HCEC 1CT (cell line): Measurements from ENCODE around the gene EHD4.
A peak's percentile ranks its signal among the peaks of the same experiment; 100 is the strongest.

Source experiments
- DNase-seq: peaks from one replicate; pipeline ENCODE4 v3.0.0-alpha.2; 2017

The EHD4 gene

GRCh38 chr15:41874736-41875135, 97.6 kb downstream of the EHD4 start:
- no peak for DNase-seq

- no peak for DNase-seq
Observed at GRCh38 chr15:41873711-41874110, 98.6 kb downstream of the EHD4 start.

GRCh38 chr15:41872166-41872747, 100.1 kb downstream of the EHD4 start:
- DNase-seq = no peak

GRCh38 chr15:41871175-41871905, 101.0 kb downstream of the EHD4 start:
- DNase-seq = no peak

- DNase-seq = peak; percentile 84
Observed at GRCh38 chr15:41870689-41871081, 101.7 kb downstream of the EHD4 start.

GRCh38 chr15:41869770-41870688, 102.3 kb downstream of the EHD4 start:
- DNase-seq = no peak

- DNase-seq = no peak
Observed at GRCh38 chr15:41868321-41868720, 104.0 kb downstream of the EHD4 start.

- DNase-seq = no peak
Observed at GRCh38 chr15:41866872-41867579, 105.3 kb downstream of the EHD4 start.

- DNase-seq = no peak
Observed at GRCh38 chr15:41866263-41866703, 106.1 kb downstream of the EHD4 start.

GRCh38 chr15:41865490-41866055, 106.8 kb downstream of the EHD4 start:
- no peak for DNase-seq

- DNase-seq = no peak
Observed at GRCh38 chr15:41862515-41863116, 109.7 kb downstream of the EHD4 start.

- DNase-seq = no peak
Observed at GRCh38 chr15:41861736-41862356, 110.5 kb downstream of the EHD4 start.

- DNase-seq = no peak
Observed at GRCh38 chr15:41860049-41860828, 112.1 kb downstream of the EHD4 start.

GRCh38 chr15:41858756-41859155, 113.6 kb downstream of the EHD4 start:
- no peak for DNase-seq

- no peak for DNase-seq
Observed at GRCh38 chr15:41857316-41857715, 115.0 kb downstream of the EHD4 start.

- no peak for DNase-seq
Observed at GRCh38 chr15:41856716-41857115, 115.6 kb downstream of the EHD4 start.

- DNase-seq = no peak
Observed at GRCh38 chr15:41856262-41856661, 116.1 kb downstream of the EHD4 start.

GRCh38 chr15:41855261-41855961, 116.9 kb downstream of the EHD4 start:
- no peak for DNase-seq

- no peak for DNase-seq
Observed at GRCh38 chr15:41854443-41854842, 117.9 kb downstream of the EHD4 start.

GRCh38 chr15:41853831-41854230, 118.5 kb downstream of the EHD4 start:
- DNase-seq = no peak
